Liver (tissue), 9 donors: ENCODE results near the gene GLRX3. TPM values are rescaled to one million over a fixed set of nuclear protein-coding genes. Genes with fewer than 3 reads are reported as not detected.

Experiments
- DNase-seq: peaks from one replicate; pipeline ENCODE4 v3.0.0-alpha.2; 2017; ENCODE audit warnings: low spot score
- H3K27ac ChIP-seq, 2 donors: one replicate each; pipeline ENCODE4 v1.7.0; 2013; ENCODE audit warnings: inconsistent platforms in 2 of 2, low read length in 2 of 2, control low read depth in 1 of 2, low read depth in 1 of 2, mild to moderate bottlenecking in 1 of 2
- H3K27me3 ChIP-seq, 4 donors: one replicate each; pipeline versions ENCODE4 v1.6.1 to v1.7.0; 2013; ENCODE audit warnings: low read length in 3 of 4, inconsistent platforms in 1 of 4, mild to moderate bottlenecking in 1 of 4, moderate library complexity in 1 of 4; ENCODE audit not compliant: control insufficient read depth in 4 of 4, insufficient read depth in 4 of 4
- H3K36me3 ChIP-seq, 4 donors: one replicate each; pipeline versions ENCODE4 v1.6.1 to v1.7.0; 2013; ENCODE audit warnings: low read length in 3 of 4, mild to moderate bottlenecking in 3 of 4, low read depth in 1 of 4, moderate library complexity in 1 of 4; ENCODE audit not compliant: control insufficient read depth in 4 of 4, insufficient read depth in 3 of 4
- H3K4me1 ChIP-seq, 4 donors: one replicate each; pipeline versions ENCODE4 v1.6.1 to v1.7.0; 2013; ENCODE audit warnings: low read length in 3 of 4, mild to moderate bottlenecking in 3 of 4, moderate library complexity in 1 of 4; ENCODE audit not compliant: control insufficient read depth in 4 of 4, insufficient read depth in 4 of 4
- H3K4me3 ChIP-seq, 3 donors: one replicate each; pipeline versions ENCODE4 v1.6.1 to v1.7.0; 2013; ENCODE audit warnings: low read length in 3 of 3, control low read depth in 1 of 3, low read depth in 1 of 3, mild to moderate bottlenecking in 1 of 3
- H3K9ac ChIP-seq, 2 donors: one replicate each; pipeline ENCODE4 v1.7.0; 2013; ENCODE audit warnings: low read length in 2 of 2, mild to moderate bottlenecking in 2 of 2, moderate library complexity in 2 of 2, control low read depth in 1 of 2, low read depth in 1 of 2
- H3K9me3 ChIP-seq, 4 donors: one replicate each; pipeline versions ENCODE4 v1.6.1 to v1.7.0; 2013; ENCODE audit warnings: low read length in 3 of 4; ENCODE audit not compliant: control insufficient read depth in 4 of 4
- EGR1 ChIP-seq, 2 donors: IDR thresholded peaks; 2 replicates each; pipeline ENCODE4 v1.6.1; 2016 to 2018; ENCODE audit warnings: antibody characterized with exemption in 2 of 2, low read depth in 2 of 2
- FOXA2 ChIP-seq: IDR thresholded peaks from 2 replicates; pipeline ENCODE4 v1.6.1; 2016; ENCODE audit warnings: antibody characterized with exemption
- GABPA ChIP-seq, 2 donors: IDR thresholded peaks in 1 of 2; conservative IDR thresholded peaks in 1 of 2; 2 replicates each; pipeline ENCODE4 v1.6.1; 2016; ENCODE audit warnings: antibody characterized with exemption in 2 of 2, mild to moderate bottlenecking in 1 of 2, moderate library complexity in 1 of 2
- HNF4G ChIP-seq: IDR thresholded peaks from 2 replicates; pipeline ENCODE4 v1.6.1; 2016; ENCODE audit warnings: antibody characterized with exemption
- JUND ChIP-seq, 2 donors: IDR thresholded peaks; 2 replicates each; pipeline ENCODE4 v1.6.1; 2016; ENCODE audit warnings: antibody characterized with exemption in 2 of 2
- NR2F2 ChIP-seq: IDR thresholded peaks from 2 replicates; pipeline ENCODE4 v1.6.1; 2016; ENCODE audit warnings: antibody characterized with exemption
- RAD21 ChIP-seq, 2 donors: IDR thresholded peaks; 2 replicates each; pipeline ENCODE4 v1.6.1; 2016; ENCODE audit warnings: antibody characterized with exemption in 2 of 2, mild to moderate bottlenecking in 2 of 2
- RXRA ChIP-seq, 2 donors: IDR thresholded peaks; 2 replicates each; pipeline ENCODE4 v1.6.1; 2017 to 2018; ENCODE audit warnings: antibody characterized with exemption in 2 of 2, mild to moderate bottlenecking in 1 of 2
- SP1 ChIP-seq: IDR thresholded peaks from 2 replicates; pipeline ENCODE4 v1.6.1; 2018; ENCODE audit warnings: antibody characterized with exemption, mild to moderate bottlenecking
- YY1 ChIP-seq: IDR thresholded peaks from 2 replicates; pipeline ENCODE4 v1.6.1; 2016; ENCODE audit warnings: antibody characterized with exemption, mild to moderate bottlenecking
- WGBS: extraction: QIAGEN DNeasy Blood & Tissue Kit; methylation state at CpG from one replicate; pipeline ENCODE4 v1.1.7; 2013; 5-methylcytosine and 5-hydroxymethylcytosine counted together
- polyA plus RNA-seq, 2 donors: library from polyadenylated mRNA; stranded (reverse) in 1 of 2; unstranded in 1 of 2; fragments of 200-250 nt in 1 of 2; fragments of >200 nt in 1 of 2; fragmentation: Nextera tagmentation in 1 of 2; extraction: Ambion mirVana in 1 of 2; gene quantifications; one replicate each; pipeline versions ENCODE4 v1.2.1 to v1.2.3, GENCODE V29; 2013 to 2015
- total RNA-seq, 2 donors: library from RNA; depleted of rRNA; stranded (reverse); fragments of >200 nt; gene quantifications; one replicate each; pipeline ENCODE4 v1.2.3, GENCODE V29; 2014
- TF ChIP-seq, protein P1 (sequence below): IDR thresholded peaks from 2 replicates; pipeline ENCODE4 v1.6.1; 2016; ENCODE audit warnings: antibody characterized with exemption
- TF ChIP-seq, protein P2 (sequence below): fragments of 150-350 bp; IDR thresholded peaks from 2 replicates; pipeline ENCODE4 v1.5.1; 2017; ENCODE audit warnings: improper control_type of control experiment, low read depth, low read length; ENCODE audit not compliant: missing input control
- TF ChIP-seq, protein P3 (sequence below): IDR thresholded peaks from 2 replicates; pipeline ENCODE4 v1.6.1; 2016; ENCODE audit warnings: antibody characterized with exemption
- donor health status: healthy.
- donor health status: healthy.
- donor health status: healthy.
- donor health status: healthy.
- donor health status: healthy.

Gene GLRX3
- total and polyA plus RNA-seq, 4 donors, result 24.0 to 34.0 (median 28.5) TPM

- no peaks in the 10 kb centered on the region for H3K36me3 ChIP-seq
- H3K9ac ChIP-seq, result no peak overlapping the region
- no peak overlapping the region for H3K4me3 ChIP-seq
- no peaks in the 10 kb centered on the region for H3K4me1 ChIP-seq
- no peak for DNase-seq
- H3K27ac ChIP-seq, result no peak overlapping the region
- 93% methylated on average over 12 of the region's 12 CpGs for WGBS
- TF ChIP-seq, protein P1, sequence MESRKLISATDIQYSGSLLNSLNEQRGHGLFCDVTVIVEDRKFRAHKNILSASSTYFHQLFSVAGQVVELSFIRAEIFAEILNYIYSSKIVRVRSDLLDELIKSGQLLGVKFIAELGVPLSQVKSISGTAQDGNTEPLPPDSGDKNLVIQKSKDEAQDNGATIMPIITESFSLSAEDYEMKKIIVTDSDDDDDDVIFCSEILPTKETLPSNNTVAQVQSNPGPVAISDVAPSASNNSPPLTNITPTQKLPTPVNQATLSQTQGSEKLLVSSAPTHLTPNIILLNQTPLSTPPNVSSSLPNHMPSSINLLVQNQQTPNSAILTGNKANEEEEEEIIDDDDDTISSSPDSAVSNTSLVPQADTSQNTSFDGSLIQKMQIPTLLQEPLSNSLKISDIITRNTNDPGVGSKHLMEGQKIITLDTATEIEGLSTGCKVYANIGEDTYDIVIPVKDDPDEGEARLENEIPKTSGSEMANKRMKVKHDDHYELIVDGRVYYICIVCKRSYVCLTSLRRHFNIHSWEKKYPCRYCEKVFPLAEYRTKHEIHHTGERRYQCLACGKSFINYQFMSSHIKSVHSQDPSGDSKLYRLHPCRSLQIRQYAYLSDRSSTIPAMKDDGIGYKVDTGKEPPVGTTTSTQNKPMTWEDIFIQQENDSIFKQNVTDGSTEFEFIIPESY, result no peak
- TF ChIP-seq YY1 (no peak), FOXA2 (no peak), RXRA (IDR thresholded peaks at IDR 0.05) (no peak), SP1 (no peak), EGR1 (IDR thresholded peaks at IDR 0.05; ENCODE audit: low read depth in 2 of 2) (no peak)
- no peaks in the 10 kb centered on the region for H3K27me3 ChIP-seq
- no peaks in the 10 kb centered on the region for H3K9me3 ChIP-seq
Measured at GRCh38 chr10:130218181-130218641, 82.0 kb downstream of the GLRX3 start.

- Histone ChIP-seq H3K4me1 (no peaks in the 10 kb centered on the region), H3K27ac (no peak overlapping the region), H3K36me3 (no peaks in the 10 kb centered on the region), H3K27me3 (no peaks in the 10 kb centered on the region), H3K9ac (no peak overlapping the region), H3K9me3 (no peaks in the 10 kb centered on the region), H3K4me3 (no peak overlapping the region)
- TF ChIP-seq JUND (IDR thresholded peaks at IDR 0.05) (no peak), YY1 (no peak), FOXA2 (no peak), RAD21 (IDR thresholded peaks at IDR 0.05) (no peak), EGR1 (IDR thresholded peaks at IDR 0.05; ENCODE audit: low read depth in 2 of 2) (no peak), NR2F2 (no peak), RXRA (IDR thresholded peaks at IDR 0.05) (no peak), SP1 (no peak), GABPA (IDR thresholded peaks at IDR 0.05 in 1 of 2, conservative IDR thresholded peaks at IDR 0.05 in 1 of 2) (no peak), HNF4G (no peak)
- TF ChIP-seq, protein P2, sequence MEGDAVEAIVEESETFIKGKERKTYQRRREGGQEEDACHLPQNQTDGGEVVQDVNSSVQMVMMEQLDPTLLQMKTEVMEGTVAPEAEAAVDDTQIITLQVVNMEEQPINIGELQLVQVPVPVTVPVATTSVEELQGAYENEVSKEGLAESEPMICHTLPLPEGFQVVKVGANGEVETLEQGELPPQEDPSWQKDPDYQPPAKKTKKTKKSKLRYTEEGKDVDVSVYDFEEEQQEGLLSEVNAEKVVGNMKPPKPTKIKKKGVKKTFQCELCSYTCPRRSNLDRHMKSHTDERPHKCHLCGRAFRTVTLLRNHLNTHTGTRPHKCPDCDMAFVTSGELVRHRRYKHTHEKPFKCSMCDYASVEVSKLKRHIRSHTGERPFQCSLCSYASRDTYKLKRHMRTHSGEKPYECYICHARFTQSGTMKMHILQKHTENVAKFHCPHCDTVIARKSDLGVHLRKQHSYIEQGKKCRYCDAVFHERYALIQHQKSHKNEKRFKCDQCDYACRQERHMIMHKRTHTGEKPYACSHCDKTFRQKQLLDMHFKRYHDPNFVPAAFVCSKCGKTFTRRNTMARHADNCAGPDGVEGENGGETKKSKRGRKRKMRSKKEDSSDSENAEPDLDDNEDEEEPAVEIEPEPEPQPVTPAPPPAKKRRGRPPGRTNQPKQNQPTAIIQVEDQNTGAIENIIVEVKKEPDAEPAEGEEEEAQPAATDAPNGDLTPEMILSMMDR, result no peak
- TF ChIP-seq, protein P3, sequence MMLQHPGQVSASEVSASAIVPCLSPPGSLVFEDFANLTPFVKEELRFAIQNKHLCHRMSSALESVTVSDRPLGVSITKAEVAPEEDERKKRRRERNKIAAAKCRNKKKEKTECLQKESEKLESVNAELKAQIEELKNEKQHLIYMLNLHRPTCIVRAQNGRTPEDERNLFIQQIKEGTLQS, result no peak
- DNase-seq, result no peak
- 97% methylated on average over 9 of the region's 9 CpGs for WGBS
Measured at GRCh38 chr10:130218936-130219335, 82.7 kb downstream of the GLRX3 start.
